Measurements from ENCODE around the gene CCDC88C.

CCDC88C gene

GRCh38 chr14:91385697-91386096, 31.9 kb downstream of the CCDC88C start:
- TF ChIP-seq, protein P1, sequence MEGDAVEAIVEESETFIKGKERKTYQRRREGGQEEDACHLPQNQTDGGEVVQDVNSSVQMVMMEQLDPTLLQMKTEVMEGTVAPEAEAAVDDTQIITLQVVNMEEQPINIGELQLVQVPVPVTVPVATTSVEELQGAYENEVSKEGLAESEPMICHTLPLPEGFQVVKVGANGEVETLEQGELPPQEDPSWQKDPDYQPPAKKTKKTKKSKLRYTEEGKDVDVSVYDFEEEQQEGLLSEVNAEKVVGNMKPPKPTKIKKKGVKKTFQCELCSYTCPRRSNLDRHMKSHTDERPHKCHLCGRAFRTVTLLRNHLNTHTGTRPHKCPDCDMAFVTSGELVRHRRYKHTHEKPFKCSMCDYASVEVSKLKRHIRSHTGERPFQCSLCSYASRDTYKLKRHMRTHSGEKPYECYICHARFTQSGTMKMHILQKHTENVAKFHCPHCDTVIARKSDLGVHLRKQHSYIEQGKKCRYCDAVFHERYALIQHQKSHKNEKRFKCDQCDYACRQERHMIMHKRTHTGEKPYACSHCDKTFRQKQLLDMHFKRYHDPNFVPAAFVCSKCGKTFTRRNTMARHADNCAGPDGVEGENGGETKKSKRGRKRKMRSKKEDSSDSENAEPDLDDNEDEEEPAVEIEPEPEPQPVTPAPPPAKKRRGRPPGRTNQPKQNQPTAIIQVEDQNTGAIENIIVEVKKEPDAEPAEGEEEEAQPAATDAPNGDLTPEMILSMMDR (IDR thresholded peaks at IDR 0.05; ENCODE audit: insufficient read depth, low read depth, low read length, missing control alignments) = no peak
- DNase-seq (ENCODE audit: low read depth) = no peak
- no peak overlapping the region for H3K4me3 ChIP-seq (ENCODE audit: low read depth, low read length)

GRCh38 chr14:91385224-91385623, 32.4 kb downstream of the CCDC88C start:
- no peak for DNase-seq (ENCODE audit: low read depth)
- TF ChIP-seq, protein P1 (IDR thresholded peaks at IDR 0.05; ENCODE audit: insufficient read depth, low read depth, low read length, missing control alignments) = no peak
- H3K4me3 ChIP-seq (ENCODE audit: low read depth, low read length) = no peak overlapping the region

DNA sequence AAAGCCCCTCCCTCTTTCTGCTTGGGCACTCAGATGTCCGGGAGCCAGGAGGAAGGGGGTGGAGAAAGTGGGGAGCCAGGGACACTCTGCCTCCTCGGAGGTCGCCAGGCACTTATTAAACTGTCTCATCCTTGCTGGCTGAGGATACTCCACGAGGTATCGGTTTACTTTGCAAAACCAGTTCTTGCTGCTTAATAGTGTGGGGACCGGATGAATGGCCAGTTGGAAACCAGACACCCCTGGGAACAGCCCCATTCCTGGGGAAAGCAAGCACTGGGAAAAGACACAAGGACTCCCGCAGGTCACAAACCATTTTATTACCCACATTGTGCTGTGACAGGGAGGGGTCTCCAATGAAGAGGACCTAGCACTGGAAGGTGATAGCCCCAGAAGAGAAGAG, 34.2 kb downstream of the CCDC88C start:
- H3K4me3 ChIP-seq (ENCODE audit: low read depth, low read length) = no peak overlapping the region
- TF ChIP-seq, protein P1 (IDR thresholded peaks at IDR 0.05; ENCODE audit: insufficient read depth, low read depth, low read length, missing control alignments) = no peak
- DNase-seq (ENCODE audit: low read depth) = no peak

- no peak for DNase-seq (ENCODE audit: low read depth)
- TF ChIP-seq, protein P1 (IDR thresholded peaks at IDR 0.05; ENCODE audit: insufficient read depth, low read depth, low read length, missing control alignments) = no peak
- no peak overlapping the region for H3K4me3 ChIP-seq (ENCODE audit: low read depth, low read length)
These were observed 35.6 kb downstream of the CCDC88C start for GRCh38 chr14:91381801-91382670.

- TF ChIP-seq, protein P1 (IDR thresholded peaks at IDR 0.05; ENCODE audit: insufficient read depth, low read depth, low read length, missing control alignments) = no peak
- H3K4me3 ChIP-seq (ENCODE audit: low read depth, low read length) = no peak overlapping the region
- DNase-seq (ENCODE audit: low read depth) = no peak
These were observed 36.8 kb downstream of the CCDC88C start for GRCh38 chr14:91380610-91381371.

GRCh38 chr14:91380123-91380522, 37.5 kb downstream of the CCDC88C start:
- no peak for DNase-seq (ENCODE audit: low read depth)
- H3K4me3 ChIP-seq (ENCODE audit: low read depth, low read length) = no peak overlapping the region
- TF ChIP-seq, protein P1 (IDR thresholded peaks at IDR 0.05; ENCODE audit: insufficient read depth, low read depth, low read length, missing control alignments) = no peak

All from GM12865 (cell line).